HEK293 (cell line): ENCODE results near the gene SLC24A2.

Experiments used
- CTCF ChIA-PET: fragments of 350-600 bp; formaldehyde crosslinking; extraction: SDS; loops from one replicate; lab custom pipeline; 2021; ENCODE audit warnings: antibody characterized with exemption; lab: Yijun Ruan, JAX
- POLR2A ChIA-PET: fragments of 300-600 bp; formaldehyde crosslinking; extraction: SDS; loops from one replicate; lab custom pipeline; 2020; ENCODE audit warnings: antibody characterized with exemption, inconsistent platforms; lab: Yijun Ruan, JAX
- H3K27ac ChIP-seq: fragments of 200-500 bp; sonication (Bioruptor generic); 2 replicates; pipeline ENCODE4 v1.5.1; 2014; ENCODE audit warnings: low read depth, low read length, control low read depth, inconsistent platforms; ENCODE audit errors: extremely low read depth
- H3K36me3 ChIP-seq, 2 experiments: fragments of 200-500 bp in 1 of 2; sonication (Bioruptor generic) in 1 of 2; 1 replicate in 1 of 2; 2 replicates in 1 of 2; pipeline ENCODE4 v1.5.1; 2014 to 2017; ENCODE audit warnings: inconsistent platforms in 2 of 2, low read length in 2 of 2; ENCODE audit not compliant: control insufficient read depth in 2 of 2, insufficient read depth in 1 of 2
- H3K4me1 ChIP-seq: fragments of 200-500 bp; sonication (Bioruptor generic); 2 replicates; pipeline ENCODE4 v1.5.1; 2014; ENCODE audit warnings: mild to moderate bottlenecking, low read length, inconsistent platforms; ENCODE audit not compliant: control insufficient read depth, insufficient read depth
- H3K4me3 ChIP-seq: 2 replicates; pipeline ENCODE4 v1.5.1; 2011; ENCODE audit warnings: low read depth, mild to moderate bottlenecking, control low read depth, low read length, moderate library complexity
- H3K9me3 ChIP-seq: fragments of 200-500 bp; sonication (Bioruptor generic); 2 replicates; pipeline ENCODE4 v1.5.1; 2014; ENCODE audit warnings: low read depth, low read length, inconsistent platforms; ENCODE audit not compliant: control insufficient read depth, insufficient read depth
- ATF2 ChIP-seq: fragments of 450-650 bp; formaldehyde crosslinking; IDR thresholded peaks from 2 replicates; pipeline ENCODE4 v1.5.1; 2016; ENCODE audit warnings: missing biosample characterization, missing genetic modification characterization, low read depth
- BCL6B ChIP-seq: fragments of 450-650 bp; formaldehyde crosslinking; IDR thresholded peaks from 2 replicates; pipeline ENCODE4 v1.5.1; 2017; ENCODE audit warnings: missing biosample characterization, missing genetic modification characterization
- KLF16 ChIP-seq: fragments of 450-650 bp; formaldehyde crosslinking; IDR thresholded peaks from 2 replicates; pipeline ENCODE4 v1.5.1; 2017; ENCODE audit warnings: missing biosample characterization, missing genetic modification characterization
- MYNN ChIP-seq: fragments of 450-650 bp; formaldehyde crosslinking; IDR thresholded peaks from 2 replicates; pipeline ENCODE4 v1.5.1; 2016; ENCODE audit warnings: missing biosample characterization, missing genetic modification characterization, borderline replicate concordance
- PRDM6 ChIP-seq: fragments of 450-650 bp; formaldehyde crosslinking; IDR thresholded peaks from 2 replicates; pipeline ENCODE4 v1.5.1; 2017; ENCODE audit warnings: missing biosample characterization, missing genetic modification characterization
- SETDB1 ChIP-seq: IDR thresholded peaks from one replicate; pipeline ENCODE4 v1.6.1; 2017; ENCODE audit warnings: mild to moderate bottlenecking, low read length, moderate library complexity, mixed read lengths; ENCODE audit not compliant: insufficient read length
- TSHZ1 ChIP-seq: fragments of 450-650 bp; formaldehyde crosslinking; IDR thresholded peaks from 2 replicates; pipeline ENCODE4 v1.5.1; 2016; ENCODE audit warnings: missing biosample characterization, missing genetic modification characterization, borderline replicate concordance
- ZBTB1 ChIP-seq: fragments of 450-650 bp; formaldehyde crosslinking; IDR thresholded peaks from 2 replicates; pipeline ENCODE4 v1.5.1; 2016; ENCODE audit warnings: missing biosample characterization, missing genetic modification characterization
- ZBTB10 ChIP-seq: fragments of 450-650 bp; formaldehyde crosslinking; IDR thresholded peaks from 2 replicates; pipeline ENCODE4 v1.5.1; 2016; ENCODE audit warnings: missing biosample characterization, missing genetic modification characterization
- ZFP41 ChIP-seq: fragments of 450-650 bp; formaldehyde crosslinking; IDR thresholded peaks from 2 replicates; pipeline ENCODE4 v1.5.1; 2016; ENCODE audit warnings: missing biosample characterization, missing genetic modification characterization, borderline replicate concordance
- ZNF16 ChIP-seq: fragments of 450-650 bp; formaldehyde crosslinking; IDR thresholded peaks from 2 replicates; pipeline ENCODE4 v1.5.1; 2016; ENCODE audit warnings: low read depth, missing biosample characterization, missing genetic modification characterization
- ZNF175 ChIP-seq: fragments of 450-650 bp; formaldehyde crosslinking; IDR thresholded peaks from 2 replicates; pipeline ENCODE4 v1.5.1; 2016; ENCODE audit warnings: missing biosample characterization, missing genetic modification characterization
- ZNF202 ChIP-seq: fragments of 450-650 bp; formaldehyde crosslinking; IDR thresholded peaks from 2 replicates; pipeline ENCODE4 v1.5.1; 2016; ENCODE audit warnings: missing biosample characterization, missing genetic modification characterization, borderline replicate concordance
- ZNF23 ChIP-seq: fragments of 450-650 bp; formaldehyde crosslinking; IDR thresholded peaks from 2 replicates; pipeline ENCODE4 v1.5.1; 2016; ENCODE audit warnings: missing biosample characterization, missing genetic modification characterization, borderline replicate concordance
- ZNF280C ChIP-seq: fragments of 450-650 bp; formaldehyde crosslinking; IDR thresholded peaks from 2 replicates; pipeline ENCODE4 v1.5.1; 2016; ENCODE audit warnings: missing biosample characterization, missing genetic modification characterization
- ZNF473 ChIP-seq: fragments of 450-650 bp; formaldehyde crosslinking; IDR thresholded peaks from 2 replicates; pipeline ENCODE4 v1.5.1; 2017; ENCODE audit warnings: missing biosample characterization, missing genetic modification characterization
- ZNF530 ChIP-seq: fragments of 450-650 bp; formaldehyde crosslinking; IDR thresholded peaks from 2 replicates; pipeline ENCODE4 v1.5.1; 2016; ENCODE audit warnings: low read depth, missing biosample characterization, missing genetic modification characterization
- ZNF654 ChIP-seq: fragments of 450-650 bp; formaldehyde crosslinking; IDR thresholded peaks from 2 replicates; pipeline ENCODE4 v1.5.1; 2016; ENCODE audit warnings: low read depth, missing biosample characterization, missing genetic modification characterization
- ZNF670 ChIP-seq: fragments of 450-650 bp; formaldehyde crosslinking; IDR thresholded peaks from 2 replicates; pipeline ENCODE4 v1.5.1; 2016; ENCODE audit warnings: missing biosample characterization, missing genetic modification characterization, low read depth
- ZNF707 ChIP-seq: fragments of 450-650 bp; formaldehyde crosslinking; IDR thresholded peaks from 2 replicates; pipeline ENCODE4 v1.5.1; 2016; ENCODE audit warnings: missing biosample characterization, missing genetic modification characterization
- ZNF768 ChIP-seq: fragments of 450-650 bp; formaldehyde crosslinking; IDR thresholded peaks from 2 replicates; pipeline ENCODE4 v1.5.1; 2018; ENCODE audit warnings: missing biosample characterization, mild to moderate bottlenecking, missing genetic modification characterization
- ZSCAN16 ChIP-seq: fragments of 450-650 bp; formaldehyde crosslinking; IDR thresholded peaks from 2 replicates; pipeline ENCODE4 v1.5.1; 2016; ENCODE audit warnings: missing biosample characterization, missing genetic modification characterization
- ZSCAN5A ChIP-seq: fragments of 450-650 bp; formaldehyde crosslinking; IDR thresholded peaks from 2 replicates; pipeline ENCODE4 v1.5.1; 2016; ENCODE audit warnings: missing biosample characterization, missing genetic modification characterization

SLC24A2 gene

GRCh38 chr9:19771446-19771845, 17.4 kb downstream of the SLC24A2 start:
- ChIA-PET POLR2A (no interaction called here), CTCF (no interaction called here)
- Histone ChIP-seq H3K27ac (no peak overlapping the region), H3K4me1 (no peaks in the 10 kb centered on the region), H3K4me3 (no peak overlapping the region), H3K36me3 (no peaks in the 10 kb centered on the region), H3K9me3 (no peaks in the 10 kb centered on the region; the same call in 1 of the 2 replicates)
- TF ChIP-seq ZBTB1 (tag by site-specific recombination) (no peak), SETDB1 (no peak), ZSCAN16 (no peak), ZNF23 (no peak), ZNF202 (tag by site-specific recombination) (no peak), PRDM6 (tag by site-specific recombination) (no peak), ZNF670 (tag by site-specific recombination) (no peak), MYNN (no peak), ZNF16 (tag by site-specific recombination) (no peak), ZSCAN5A (no peak), ZNF768 (no peak), ATF2 (no peak), ZNF654 (tag by site-specific recombination) (no peak), ZNF473 (no peak), BCL6B (tag by site-specific recombination) (no peak), ZFP41 (tag by site-specific recombination) (no peak), ZBTB10 (no peak)

GRCh38 chr9:19770973-19771372, 17.9 kb downstream of the SLC24A2 start:
- H3K36me3 ChIP-seq = no peaks in the 10 kb centered on the region
- H3K4me3 ChIP-seq = no peak overlapping the region
- H3K4me1 ChIP-seq = no peaks in the 10 kb centered on the region
- ChIA-PET POLR2A (no interaction called here), CTCF (no interaction called here)
- H3K27ac ChIP-seq = no peak overlapping the region
- no peaks in the 10 kb centered on the region; the same call in 1 of the 2 replicates for H3K9me3 ChIP-seq
- TF ChIP-seq ZNF175 (tag by site-specific recombination) = no peak
- TF ChIP-seq KLF16 (tag by site-specific recombination) = no peak
- no peak for TF ChIP-seq TSHZ1
- TF ChIP-seq ZNF530 = no peak
- TF ChIP-seq ZNF707 (tag by site-specific recombination) = no peak
- no peak for TF ChIP-seq ZNF280C (tag by site-specific recombination)
